RWPE2 (cell line): ENCODE results near the gene CD164L2.

Source experiments
- ATAC-seq: fragments of 200-7000 bp; cut with Tn5 transposase; 3 replicates; pipeline ENCODE4 v1.9.1; 2021; ENCODE audit warnings: low read depth
- DNase-seq: peaks from one replicate; pipeline ENCODE4 v3.0.0-alpha.2; 2020; ENCODE audit warnings: low spot score
- H3K27ac ChIP-seq: fragments of 450-650 bp; 2 replicates; pipeline ENCODE4 v1.5.1; 2017; ENCODE audit warnings: mild to moderate bottlenecking; ENCODE audit not compliant: poor library complexity, severe bottlenecking
- H3K27me3 ChIP-seq: fragments of 250-450 bp; sonication (Bioruptor Pico); 2 replicates; pipeline ENCODE4 v1.5.1; 2021; ENCODE audit warnings: mild to moderate bottlenecking, moderate library complexity; ENCODE audit not compliant: insufficient read depth, poor library complexity, severe bottlenecking
- H3K36me3 ChIP-seq: fragments of 250-450 bp; sonication (Bioruptor Pico); 2 replicates; pipeline ENCODE4 v1.5.1; 2020; ENCODE audit warnings: low read depth, mild to moderate bottlenecking, moderate library complexity
- H3K4me1 ChIP-seq: fragments of 250-450 bp; sonication (Bioruptor Pico); 2 replicates; pipeline ENCODE4 v1.5.1; 2021; ENCODE audit warnings: mild to moderate bottlenecking, moderate library complexity; ENCODE audit not compliant: insufficient read depth, poor library complexity, severe bottlenecking
- H3K4me3 ChIP-seq: fragments of 250-450 bp; sonication (Bioruptor Pico); 2 replicates; pipeline ENCODE4 v1.5.1; 2021; ENCODE audit warnings: mild to moderate bottlenecking, moderate library complexity; ENCODE audit not compliant: severe bottlenecking
- H3K9me3 ChIP-seq: fragments of 250-450 bp; sonication (Bioruptor Pico); 2 replicates; pipeline ENCODE4 v1.5.1; 2021; ENCODE audit warnings: mild to moderate bottlenecking, moderate library complexity; ENCODE audit not compliant: severe bottlenecking
- TF ChIP-seq, protein P1 (sequence below): fragments of 450-650 bp; IDR thresholded peaks from one replicate; pipeline ENCODE4 v1.5.1; 2017; ENCODE audit warnings: mild to moderate bottlenecking, moderate library complexity; ENCODE audit not compliant: poor library complexity, severe bottlenecking

The CD164L2 gene

DNA sequence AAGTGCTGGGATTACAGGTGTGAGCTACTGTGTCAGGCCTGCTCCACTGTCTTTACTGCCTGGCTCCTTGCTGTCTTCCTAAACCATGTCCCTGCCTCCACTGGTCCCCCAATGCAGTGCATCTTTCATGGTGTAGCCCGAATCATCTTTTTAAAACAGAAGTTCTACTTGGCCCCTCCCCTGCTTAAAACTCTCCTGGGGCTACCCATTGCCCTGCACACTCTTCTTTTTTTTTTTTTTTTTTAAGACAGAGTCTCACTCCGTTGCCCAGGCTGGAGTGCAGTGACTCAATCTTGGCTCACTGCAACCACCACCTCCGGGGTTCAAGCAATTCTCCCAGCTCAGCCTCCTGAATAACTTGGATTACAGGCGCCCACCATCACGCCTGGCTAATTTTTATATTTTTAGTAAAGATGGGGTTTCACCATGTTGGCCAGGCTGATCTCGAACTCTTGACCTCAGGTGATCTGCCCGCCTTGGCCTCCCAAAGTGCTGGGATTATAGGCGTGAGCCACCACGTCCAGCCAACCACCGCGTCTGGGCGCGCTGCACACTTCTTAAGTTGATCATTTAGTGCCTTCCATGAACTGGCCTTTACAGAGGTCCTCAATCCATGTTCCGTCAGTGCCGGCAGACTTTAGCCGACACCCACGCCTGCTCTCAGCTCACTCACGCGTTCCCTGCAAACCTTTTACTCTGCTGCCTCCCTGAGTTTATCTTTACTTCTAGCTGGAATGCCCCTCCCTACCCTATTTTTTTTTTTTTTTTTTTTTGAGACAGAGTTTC, 10.9 kb downstream of the CD164L2 start:
- Histone ChIP-seq H3K36me3 (no peaks in the 10 kb centered on the region), H3K27ac (no peak overlapping the region), H3K27me3 (no peaks in the 10 kb centered on the region), H3K4me1 (peaks cover 3% of the 10 kb centered on the region), H3K9me3 (no peaks in the 10 kb centered on the region), H3K4me3 (no peak overlapping the region)
- TF ChIP-seq, protein P1, sequence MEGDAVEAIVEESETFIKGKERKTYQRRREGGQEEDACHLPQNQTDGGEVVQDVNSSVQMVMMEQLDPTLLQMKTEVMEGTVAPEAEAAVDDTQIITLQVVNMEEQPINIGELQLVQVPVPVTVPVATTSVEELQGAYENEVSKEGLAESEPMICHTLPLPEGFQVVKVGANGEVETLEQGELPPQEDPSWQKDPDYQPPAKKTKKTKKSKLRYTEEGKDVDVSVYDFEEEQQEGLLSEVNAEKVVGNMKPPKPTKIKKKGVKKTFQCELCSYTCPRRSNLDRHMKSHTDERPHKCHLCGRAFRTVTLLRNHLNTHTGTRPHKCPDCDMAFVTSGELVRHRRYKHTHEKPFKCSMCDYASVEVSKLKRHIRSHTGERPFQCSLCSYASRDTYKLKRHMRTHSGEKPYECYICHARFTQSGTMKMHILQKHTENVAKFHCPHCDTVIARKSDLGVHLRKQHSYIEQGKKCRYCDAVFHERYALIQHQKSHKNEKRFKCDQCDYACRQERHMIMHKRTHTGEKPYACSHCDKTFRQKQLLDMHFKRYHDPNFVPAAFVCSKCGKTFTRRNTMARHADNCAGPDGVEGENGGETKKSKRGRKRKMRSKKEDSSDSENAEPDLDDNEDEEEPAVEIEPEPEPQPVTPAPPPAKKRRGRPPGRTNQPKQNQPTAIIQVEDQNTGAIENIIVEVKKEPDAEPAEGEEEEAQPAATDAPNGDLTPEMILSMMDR = no peak
- DNase-seq = no peak
- ATAC-seq = no peak

DNA sequence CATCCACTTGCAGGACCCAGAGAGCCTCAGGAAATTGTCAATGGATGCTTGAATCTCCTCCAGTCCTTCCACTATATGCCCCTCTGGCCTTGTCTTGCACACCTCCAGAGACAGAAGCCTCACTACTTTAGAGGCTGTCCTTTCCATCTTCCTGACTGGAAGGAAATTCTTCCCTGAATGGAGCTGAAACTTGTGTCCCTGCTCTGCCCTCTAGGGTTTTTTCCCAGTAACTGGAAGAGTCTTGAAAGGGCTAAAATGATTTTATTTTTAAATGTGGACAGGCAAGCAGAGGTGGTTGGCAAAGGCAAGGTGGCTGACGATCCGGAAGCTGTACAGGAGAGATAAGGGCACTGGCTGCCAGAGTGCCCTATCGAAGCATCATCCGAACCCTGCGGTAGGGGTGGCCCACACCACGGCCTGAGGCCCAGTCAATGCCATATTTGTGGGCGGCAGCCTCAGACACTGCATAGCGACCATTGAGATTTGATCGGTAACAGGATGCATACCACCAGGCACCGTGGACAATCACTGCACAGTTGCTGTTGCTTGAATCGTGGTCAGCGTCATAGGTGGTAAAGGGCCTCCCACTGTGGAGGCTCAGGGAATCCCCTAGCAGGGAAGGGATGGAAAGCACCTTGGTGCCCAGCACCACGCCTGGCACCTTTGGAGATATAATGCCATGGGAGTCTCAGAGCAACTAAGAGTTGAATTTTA, 14.1 kb downstream of the CD164L2 start:
- Histone ChIP-seq H3K4me1 (peaks cover 6% of the 10 kb centered on the region), H3K36me3 (peaks cover 8% of the 10 kb centered on the region), H3K27me3 (no peaks in the 10 kb centered on the region), H3K4me3 (no peak overlapping the region), H3K9me3 (no peaks in the 10 kb centered on the region), H3K27ac (no peak overlapping the region)
- TF ChIP-seq, protein P1 = peak; percentile 41
- ATAC-seq (no peak), DNase-seq (no peak)

DNA sequence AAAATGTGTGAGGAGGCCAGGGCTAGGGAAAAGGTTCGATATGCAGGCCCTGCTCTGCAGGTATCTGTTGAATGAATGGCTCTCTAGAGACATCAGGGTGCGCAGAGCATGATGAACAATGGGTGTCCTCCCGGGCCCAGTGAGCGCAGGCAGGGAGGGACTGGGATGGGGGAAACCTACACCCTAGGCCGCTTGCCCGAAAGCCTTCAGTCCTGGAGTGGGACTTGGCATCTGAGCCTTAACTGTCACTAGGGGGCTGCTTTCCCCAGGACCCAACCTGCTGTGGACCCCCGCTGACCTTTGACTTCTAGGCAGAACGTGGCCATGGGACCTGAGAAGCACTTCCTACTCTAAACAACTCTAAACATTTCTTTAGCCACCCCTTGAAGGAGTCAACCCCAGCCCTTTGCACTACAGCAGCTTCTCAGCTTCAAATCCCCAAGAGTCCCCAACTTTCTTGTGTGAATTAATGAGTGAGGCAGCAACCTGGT, 15.9 kb downstream of the CD164L2 start:
- peaks cover 6% of the 10 kb centered on the region for H3K4me1 ChIP-seq
- no peak for DNase-seq
- peak; percentile 2; the same call in 2 of the 3 replicates for ATAC-seq
- peaks cover 17% of the 10 kb centered on the region for H3K36me3 ChIP-seq
- TF ChIP-seq, protein P1 = no peak
- peak overlapping the region; percentile 82 for H3K4me3 ChIP-seq
- peak overlapping the region; percentile 91 for H3K27ac ChIP-seq
- no peaks in the 10 kb centered on the region for H3K9me3 ChIP-seq
- H3K27me3 ChIP-seq = no peaks in the 10 kb centered on the region

DNA sequence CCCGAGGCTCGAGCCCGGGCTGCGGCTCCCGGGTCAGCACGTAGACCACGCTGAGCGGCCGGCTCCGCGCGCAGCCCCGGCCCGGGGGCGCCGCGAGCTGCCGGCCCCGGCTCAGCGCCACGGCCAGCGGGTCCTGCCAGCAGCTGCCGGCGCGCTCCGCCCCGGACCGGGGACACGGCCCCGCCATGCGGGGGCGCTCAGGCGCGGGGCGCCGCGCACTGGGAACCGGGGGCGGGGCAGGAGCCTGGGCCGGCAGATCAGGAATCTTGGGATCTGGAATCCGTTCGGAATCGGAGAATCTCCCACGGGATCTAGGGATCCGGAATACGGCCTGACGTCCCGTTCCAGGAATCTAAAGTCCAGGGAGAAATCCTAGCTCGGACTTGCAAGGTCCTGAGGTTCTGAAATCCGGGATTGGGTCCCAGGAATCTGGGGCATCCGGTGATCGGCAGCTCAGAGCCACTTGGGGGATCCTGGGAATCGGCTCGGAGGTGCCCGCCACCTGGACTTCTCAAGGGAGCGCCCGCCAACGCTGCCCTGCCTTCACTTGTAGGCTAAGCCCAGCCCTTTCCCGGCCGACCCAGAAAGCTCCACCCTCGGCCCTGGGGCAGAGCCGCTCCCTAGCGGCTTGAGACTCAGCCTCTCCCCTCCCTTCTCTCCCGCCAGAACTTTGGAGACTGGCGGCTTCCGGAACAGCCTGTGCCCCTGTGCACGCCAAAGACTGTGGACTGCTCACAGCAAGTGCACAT, 16.5 kb downstream of the CD164L2 start, which contains the start of gene MAP3K6:
TSS of gene MAP3K6 (minus strand) at position 551 of the 749 bp plus-strand sequence. CDS start at position 187, 364 bp downstream.
- Histone ChIP-seq H3K27ac (peak within 1 kb of the TSS; percentile 91), H3K4me3 (peak within 1 kb of the TSS; percentile 82), H3K36me3 (peaks cover 17% of the 10 kb centered on the region), H3K27me3 (no peaks in the 10 kb centered on the region), H3K9me3 (no peaks in the 10 kb centered on the region), H3K4me1 (peaks cover 6% of the 10 kb centered on the region)
- TF ChIP-seq, protein P1 = peak; percentile 82
- DNase-seq (peak; percentile 92), ATAC-seq (peak; percentile 83)
